ENCODE data around the gene SLC13A5.
"Not testable (repeated sequence)": the region's sequence is repeated elsewhere in the genome, so short reads cannot be mapped to it uniquely, and the experiment has no call there.

The SLC13A5 gene

DNA sequence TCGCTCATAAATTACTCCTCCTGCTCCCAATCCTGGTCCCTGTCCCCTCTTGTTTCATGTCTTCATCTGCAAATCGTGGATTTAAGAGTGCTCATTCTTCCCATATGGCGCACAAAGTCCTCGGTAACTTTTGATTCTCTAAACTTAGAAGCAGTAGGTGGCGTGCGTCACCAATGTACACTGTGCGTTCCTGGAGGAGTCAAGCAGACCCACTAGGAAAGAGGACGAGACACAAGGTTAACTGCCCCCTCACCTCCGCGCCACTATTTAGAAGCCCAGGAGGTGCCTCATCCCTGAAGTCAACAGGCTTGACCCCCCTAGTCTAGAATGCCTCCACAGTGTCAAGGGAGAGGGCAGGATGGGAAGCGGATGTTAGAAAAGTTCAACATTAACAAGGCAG lies 2.9 kb downstream of the SLC13A5 start:
- DNase-seq = no peak

DNA sequence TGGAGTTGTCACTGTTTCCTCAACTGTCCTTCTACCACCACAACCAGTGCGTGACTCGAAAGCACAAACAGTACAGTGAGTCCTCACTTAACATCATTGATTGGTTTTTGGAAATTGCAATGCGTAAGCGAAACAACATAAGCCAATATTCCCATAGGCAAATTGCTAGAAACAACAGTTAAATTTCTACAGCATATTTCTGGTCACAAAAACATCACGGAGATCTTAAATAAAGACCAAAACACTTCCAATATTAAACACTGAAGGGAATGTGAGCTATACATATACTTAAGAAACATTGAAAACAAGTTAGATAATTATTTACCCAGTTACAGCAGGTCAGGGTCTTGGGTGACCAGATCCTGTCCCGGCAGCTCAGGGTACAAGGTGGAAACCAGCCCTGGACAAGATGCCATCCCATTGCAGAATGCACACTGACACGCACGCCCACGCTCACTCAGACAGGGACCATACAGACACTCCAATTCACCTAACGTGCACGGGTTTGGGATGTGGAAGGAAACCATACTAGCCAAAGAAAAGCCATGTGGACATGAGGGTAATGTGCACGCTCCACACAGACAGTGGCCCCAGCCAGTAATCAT lies 4.7 kb downstream of the SLC13A5 start:
- no peak for DNase-seq

DNA sequence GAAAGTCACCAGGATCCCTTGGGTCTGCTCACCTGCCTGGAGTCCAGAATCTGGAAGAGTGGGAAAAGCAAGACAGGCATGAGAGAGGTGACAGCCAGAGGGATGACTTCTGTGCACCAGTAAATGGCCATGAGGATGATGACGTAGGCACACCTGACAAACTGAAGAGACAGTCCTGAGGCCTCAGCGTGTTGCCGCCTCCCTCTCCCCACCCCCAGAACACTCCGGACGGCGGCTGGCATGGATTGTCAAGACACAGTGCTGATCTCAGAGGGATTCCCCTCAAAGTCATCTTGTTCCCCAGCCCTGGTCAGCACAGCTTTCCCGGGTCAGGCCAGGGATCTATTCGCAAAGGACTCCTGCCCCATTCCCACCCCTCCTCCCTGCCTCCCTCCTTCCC lies 6.2 kb downstream of the SLC13A5 start:
- no peak for DNase-seq

DNA sequence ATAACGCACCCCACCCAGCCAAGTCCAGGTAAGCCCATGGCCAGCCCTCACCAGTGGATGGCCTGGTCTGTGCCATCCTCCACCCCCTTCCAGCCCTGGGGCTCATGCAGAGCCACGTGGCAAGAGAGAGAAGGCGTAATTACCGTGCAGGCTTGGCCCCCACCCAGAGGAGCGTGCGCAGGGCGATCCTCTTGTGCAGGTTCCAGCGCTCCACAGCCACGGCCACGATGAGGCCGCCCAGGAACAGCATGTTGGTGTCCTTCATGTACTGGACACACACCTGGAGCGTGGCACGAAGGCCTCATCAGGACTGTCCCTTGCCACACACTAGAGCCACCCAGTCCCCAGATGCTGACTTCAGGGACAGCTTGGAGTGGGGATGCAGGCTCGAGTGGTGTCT lies 6.7 kb downstream of the SLC13A5 start:
- DNase-seq = no peak

DNA sequence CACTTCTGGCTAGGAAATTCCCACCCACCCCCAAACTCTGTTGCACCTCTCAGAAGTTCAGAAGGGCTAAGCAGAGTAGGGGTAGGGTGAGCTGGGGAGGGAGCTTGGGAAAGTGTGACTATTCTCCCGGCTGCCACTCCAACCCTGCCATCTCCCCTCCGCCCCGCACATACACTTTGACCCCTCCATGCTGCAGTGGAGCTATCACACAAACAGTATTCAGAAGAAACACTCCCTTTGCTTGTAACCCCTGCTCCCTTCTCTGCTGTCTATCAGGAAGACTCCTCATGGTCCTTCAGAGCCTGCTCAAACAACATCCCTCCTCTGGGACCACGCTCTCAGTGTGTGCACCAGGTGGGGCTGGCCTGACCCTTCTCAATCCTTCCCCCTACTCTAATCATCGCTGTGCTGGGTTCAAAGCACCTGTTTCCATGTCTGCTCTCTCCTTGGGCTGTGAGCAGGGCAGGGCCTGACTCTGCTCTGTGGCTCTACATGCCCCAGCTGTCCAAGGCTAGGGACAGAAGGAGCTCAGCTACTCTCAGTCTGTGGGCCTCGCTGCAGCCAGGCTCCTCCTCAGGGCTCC lies 8.6 kb downstream of the SLC13A5 start:
- DNase-seq = no peak

DNA sequence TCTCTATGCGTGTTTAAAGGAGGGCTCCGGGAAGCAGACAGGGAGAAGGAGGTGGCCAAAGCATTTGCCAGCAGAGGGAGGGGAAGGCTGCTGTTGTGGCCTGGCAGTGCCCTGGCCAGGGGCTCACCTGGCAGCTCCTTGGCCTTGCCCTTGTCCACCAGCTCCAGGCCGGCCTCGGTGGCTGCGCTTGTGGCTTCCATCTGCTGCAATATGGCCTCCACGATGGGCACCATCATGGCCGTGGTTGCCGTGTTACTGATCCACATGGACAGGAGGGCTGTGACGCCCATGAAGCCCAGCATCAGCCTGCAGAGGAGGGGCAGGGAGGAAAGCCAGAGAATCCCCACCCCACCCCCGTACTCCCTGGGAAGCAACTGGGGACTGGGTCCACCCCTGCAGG lies 9.4 kb downstream of the SLC13A5 start:
- no peak for DNase-seq

DNA sequence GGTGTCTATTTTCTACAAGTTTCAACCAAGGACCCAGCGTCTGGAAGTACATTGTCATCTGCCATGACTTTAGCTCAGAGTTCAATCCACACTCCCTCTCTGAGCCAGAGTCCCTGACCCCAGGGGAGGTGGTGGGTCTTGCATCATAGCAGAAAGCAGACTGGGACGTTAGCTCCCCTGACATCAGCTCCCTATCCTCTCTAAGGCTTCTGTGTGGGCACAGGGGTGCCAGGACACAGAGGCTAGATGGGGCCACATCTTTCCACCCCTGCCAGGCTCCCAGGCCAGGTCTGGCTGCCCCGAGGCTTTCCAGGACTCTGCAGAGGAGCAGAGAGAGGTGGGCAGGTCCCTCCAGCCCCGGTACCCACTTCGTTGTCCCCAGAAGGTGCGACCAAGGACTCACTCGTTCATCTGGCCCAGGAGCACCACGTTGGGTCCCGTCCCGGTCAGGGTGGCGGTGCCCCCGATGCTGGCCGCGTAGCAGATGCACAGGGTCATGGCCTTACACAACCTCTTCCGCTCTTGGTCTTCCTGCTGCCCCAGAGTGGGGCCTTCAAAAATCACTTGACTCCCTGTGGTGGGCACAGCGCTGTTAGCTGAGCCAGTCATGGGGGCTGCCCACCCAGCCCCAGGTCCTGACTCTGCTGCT lies 10.5 kb downstream of the SLC13A5 start:
- no peak for DNase-seq

DNA sequence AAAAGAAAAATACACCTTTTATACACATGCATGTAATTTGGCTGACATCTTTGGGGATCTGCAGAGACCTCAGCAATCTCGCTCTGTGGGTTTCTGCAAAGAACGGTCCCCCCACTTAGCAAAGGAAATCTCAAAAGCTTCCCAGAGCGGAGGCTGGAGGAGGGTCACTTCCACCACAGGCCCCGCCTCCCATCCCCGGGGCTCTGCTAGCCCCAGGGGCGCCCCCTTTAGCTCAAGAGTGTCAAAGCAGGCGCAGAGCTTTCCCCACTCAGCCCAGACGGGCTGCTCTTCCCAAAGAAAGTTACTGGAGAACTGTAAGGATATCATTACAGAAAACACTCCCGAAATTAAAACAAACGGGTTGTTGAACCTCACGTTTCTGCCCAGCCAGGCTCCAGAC lies 11.4 kb downstream of the SLC13A5 start:
- no peak for DNase-seq

DNA sequence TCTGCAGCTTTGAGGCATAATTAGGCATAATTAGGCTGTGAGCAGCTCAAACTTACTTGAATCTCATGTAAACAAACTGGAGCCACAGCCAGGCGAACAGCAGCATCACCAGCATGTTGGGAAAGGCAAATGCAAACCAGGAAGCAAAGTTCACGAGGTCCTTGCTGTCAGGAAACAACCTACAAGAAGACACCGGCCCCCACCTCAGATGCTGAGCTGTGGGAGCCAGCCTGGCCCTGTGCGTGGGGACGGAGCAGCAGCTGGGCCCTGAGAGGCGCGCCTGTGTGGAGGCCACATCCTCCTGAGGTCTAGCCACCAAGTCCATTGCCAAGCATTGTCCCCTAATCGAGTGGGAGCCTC lies 12.2 kb downstream of the SLC13A5 start:
- no peak for DNase-seq

DNA sequence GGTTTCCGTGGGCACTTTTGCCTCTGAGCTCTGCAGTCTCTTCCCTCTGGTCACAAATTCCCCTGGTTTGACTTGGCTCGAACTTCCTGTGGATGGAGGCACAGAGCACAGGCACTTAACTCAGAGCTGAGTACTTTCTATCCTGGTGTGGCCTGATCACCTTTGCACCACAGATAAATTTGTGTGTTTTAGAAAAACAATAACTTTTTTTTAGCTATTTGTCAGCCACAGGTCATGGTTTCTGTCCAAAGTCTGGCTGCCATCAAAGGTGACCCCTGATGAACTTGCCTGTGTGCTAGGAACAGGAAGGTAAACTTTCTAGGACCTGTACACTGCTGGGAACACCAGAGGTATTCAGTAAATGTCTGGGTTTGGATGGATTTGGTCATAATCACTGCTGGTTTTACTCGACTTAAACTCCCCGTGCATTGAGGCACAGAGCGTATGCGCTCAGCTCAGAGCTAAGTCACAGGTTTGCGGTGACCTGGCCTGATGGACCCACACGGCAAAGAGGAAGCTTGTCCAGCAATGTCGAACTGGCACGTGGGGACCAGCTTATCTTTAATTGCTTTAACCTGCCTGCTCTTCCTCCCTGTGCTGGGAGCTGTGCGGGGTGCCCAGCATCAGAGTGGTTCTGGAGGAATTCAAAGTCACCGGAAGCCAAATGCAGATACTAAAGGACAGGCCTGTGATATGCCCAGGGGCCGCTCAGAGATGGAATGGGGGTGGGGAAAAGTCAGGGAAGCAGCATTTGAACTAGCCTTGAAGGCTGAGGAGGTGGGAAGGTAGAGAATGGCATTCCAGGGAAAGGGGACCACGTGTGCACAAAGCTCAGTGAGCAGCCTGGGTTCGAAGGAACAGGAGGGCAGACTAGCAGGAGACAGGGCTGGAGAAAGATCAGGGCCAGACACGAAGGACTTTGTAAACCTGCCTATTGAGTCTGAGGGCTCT lies 12.9 kb downstream of the SLC13A5 start:
- no peak for DNase-seq

DNA sequence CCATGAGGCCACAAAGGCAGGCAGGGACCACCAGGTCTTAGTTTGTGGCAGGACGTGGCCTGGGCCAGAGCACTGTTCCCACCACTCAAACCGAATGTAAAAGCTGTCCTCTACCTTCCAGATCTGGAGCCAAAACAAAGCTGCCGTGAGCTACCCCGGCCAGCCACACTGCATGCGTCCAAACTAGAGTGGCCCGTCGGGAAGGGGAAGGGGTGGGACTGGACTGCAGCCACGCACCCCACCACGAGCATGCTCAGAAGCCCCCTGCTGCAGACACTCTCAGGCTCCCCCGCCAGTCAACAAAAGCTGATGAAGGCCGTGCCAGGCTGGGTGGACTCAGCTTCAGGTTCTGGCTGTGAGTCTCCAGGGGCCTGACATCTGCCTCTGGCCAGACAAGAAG lies 15.2 kb downstream of the SLC13A5 start:
- no peak for DNase-seq

DNA sequence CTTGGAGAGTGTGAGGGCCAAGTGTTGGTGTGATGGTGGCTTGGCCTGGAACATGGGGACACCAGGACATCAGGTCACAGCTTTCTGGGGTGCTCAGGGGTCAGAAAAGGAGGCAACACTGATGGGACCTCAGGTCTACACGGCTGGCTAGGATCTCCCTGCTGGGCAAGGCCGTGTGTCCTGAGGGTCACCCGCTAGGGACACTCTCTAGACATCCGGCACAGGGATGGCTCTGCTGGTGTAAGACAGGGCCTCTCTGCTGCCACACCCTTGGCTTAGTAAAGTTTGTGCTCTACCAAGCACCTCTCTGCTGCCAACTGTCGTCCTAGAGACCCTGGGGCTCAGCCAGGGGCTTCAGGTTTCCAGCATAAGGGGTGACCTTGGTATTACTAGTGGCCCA lies 16.3 kb downstream of the SLC13A5 start:
- no peak for DNase-seq

DNA sequence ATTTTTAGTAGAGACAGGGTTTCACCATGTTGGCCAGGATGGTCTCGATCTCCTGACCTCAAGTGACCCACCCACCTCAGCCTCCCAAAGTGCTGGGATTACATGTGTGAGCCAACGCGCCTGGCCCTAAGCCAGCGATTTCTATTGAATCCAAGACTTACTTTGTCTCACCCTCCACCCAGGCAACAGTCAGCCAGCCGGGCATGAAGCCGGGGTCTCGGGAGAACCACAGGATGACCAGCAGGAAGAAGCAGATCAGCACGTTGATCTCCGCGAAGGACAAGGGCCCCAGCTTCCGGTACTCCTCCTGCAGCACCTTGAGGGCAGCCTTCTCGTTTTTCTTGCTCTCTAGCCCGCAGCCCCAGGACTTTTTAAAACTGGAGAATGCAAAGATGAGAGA lies 17.6 kb downstream of the SLC13A5 start:
- DNase-seq = no peak

DNA sequence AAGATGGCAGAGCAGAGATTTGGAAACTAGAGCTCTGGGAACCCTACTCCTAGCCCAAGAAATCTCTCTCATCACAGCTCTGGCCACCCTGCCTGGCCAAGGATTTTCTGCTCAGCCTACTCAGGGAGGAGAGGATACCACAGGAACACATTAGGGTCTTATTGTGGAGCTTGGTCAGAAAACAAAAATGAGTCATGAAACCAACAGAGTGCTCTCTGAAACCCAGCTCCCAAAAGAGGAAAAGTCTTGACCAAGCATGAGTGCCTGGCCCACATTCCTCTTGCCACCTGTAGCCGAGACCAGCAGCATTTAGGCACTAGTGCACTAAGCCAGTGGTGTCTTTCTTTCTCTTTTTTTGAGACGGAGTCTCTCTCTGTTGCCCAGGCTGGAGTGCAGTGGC lies 18.1 kb downstream of the SLC13A5 start:
- DNase-seq = no peak

DNA sequence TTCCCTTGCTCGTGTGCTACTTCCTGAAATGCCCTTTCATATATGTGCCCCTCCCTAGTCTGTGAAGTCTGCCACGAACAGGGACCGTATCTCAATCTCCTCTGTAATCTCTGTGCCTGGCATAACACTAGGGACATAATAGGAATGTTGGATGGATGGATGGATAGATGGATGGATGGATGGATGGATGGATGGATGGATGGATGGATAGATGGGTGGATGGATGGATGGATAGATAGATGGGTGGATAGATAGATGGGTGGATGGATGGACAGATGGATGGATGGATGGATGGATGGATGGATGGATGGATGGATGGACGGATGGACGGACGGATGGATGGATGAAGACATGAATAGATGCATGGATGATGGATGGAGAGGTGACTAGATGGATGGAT lies 21.2 kb downstream of the SLC13A5 start:
- DNase-seq = not testable (repeated sequence)

DNA sequence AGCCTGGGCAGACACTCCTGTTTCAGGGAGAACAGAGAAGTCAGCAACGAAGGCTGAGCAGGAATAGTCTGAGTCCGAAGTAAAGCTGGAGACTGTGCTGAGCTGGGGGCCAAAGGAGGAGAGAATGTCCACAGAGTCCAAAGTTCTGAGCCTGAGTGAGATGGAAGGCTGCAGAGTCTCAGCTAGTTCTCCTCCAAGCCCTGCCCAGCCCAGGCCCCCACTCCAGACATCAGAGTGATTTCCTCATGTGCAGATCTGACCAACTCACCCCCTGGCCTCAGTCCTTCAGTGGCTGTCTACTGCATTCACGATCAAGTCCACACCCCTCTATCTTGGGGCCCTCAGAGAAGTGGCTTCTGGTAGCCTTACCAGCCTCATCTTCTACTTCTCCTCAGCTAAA lies 21.6 kb downstream of the SLC13A5 start:
- no peak for DNase-seq

DNA sequence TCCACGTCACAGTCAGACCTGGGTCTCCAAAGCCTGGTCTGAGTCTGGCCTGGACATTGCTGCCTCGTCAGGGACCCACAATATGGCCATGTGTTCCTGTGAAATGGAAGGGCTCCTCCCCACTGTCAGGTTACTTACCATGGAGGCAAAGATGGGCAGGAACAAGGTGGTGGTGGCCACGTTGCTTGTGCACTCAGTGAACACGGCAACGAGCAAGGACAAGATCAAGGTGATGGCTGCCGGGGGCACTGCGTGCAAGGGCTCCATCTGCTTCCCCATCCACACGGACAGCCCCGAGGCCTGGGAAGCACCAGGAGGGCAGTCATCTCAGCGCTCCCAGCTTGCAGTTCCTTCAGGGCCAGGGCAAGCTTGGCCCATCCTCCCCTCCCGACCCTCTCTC lies 22.5 kb downstream of the SLC13A5 start:
- DNase-seq = no peak

DNA sequence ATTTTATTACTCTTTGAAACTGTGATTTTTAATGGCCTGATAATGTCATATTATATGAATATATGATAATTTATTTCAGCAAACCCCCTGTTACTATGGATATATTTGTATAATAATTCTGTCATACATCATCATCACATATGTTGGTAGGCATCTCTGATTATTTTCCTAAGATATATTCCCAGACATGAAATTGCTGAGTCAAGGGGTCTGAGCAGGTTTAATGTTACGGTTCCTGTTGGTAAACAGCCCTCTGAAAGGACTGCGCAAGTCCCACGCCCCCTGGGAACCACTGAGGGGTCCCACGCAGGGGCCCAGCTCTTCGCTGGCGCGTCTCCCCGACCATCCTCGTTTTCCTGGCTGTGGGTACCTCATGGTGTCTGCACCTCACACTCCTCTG lies 24.2 kb downstream of the SLC13A5 start:
- DNase-seq = no peak

DNA sequence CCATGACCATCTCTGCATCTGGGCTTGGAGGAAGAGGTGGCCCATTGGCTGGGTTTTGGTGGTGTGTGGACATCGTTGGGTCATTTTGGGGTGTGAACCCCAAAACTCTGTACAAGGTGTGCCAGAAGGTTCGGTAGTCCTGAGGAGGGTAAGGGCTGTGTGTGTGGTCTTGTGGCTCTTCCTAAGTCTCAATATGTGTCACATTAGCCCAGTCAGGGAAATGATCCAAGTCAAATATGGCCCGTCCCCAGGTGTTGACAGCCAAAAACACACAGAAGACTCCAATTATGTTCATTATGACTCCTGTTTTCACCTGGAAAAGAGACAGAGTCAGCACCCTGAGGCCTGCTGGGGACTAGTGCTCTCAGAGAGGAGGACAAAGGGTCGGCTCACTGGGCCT lies 27.1 kb downstream of the SLC13A5 start:
- DNase-seq = no peak

DNA sequence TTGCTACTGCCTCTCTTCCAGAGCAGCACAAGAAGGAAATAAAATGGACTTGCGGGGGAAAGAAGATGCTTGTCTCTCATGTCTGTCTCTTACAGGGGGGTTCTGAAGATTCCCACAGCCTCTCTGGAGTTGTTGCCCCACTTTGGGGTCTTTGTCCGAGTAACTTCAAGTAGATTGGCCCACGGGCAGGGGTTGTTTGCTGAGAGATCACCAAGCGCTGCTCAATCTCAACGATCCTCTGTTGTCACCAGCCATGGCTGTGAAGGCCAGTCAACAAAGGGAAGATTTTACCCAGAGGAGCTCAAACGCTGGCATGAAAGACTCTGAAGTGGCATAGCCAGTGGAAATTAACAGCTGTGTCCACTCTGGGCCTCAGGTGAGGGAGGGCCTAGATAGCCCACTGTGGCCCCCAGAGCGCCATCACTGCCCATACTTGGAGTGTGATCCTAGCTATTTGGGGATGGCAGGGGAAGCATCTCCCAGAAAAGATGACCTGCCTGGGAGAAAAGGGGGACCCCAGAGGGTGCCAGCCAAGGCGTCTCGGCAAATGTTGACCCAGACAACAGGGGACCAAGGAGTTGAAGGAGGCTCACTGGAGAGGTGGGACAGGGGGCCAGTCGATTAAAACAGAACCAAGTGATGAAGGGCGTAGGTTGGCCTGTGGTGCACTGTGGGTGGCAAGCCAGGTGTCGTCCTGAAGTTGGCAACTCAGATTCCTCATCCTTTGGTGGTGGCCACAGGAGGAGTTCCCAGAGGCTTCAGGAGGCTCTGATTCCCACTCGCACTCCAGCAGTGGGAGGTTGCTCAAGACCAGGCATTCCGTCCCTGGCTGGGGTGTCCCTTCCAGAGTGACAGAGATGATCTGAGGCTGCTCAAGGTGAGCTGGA lies 28.0 kb downstream of the SLC13A5 start:
- no peak for DNase-seq

DNA sequence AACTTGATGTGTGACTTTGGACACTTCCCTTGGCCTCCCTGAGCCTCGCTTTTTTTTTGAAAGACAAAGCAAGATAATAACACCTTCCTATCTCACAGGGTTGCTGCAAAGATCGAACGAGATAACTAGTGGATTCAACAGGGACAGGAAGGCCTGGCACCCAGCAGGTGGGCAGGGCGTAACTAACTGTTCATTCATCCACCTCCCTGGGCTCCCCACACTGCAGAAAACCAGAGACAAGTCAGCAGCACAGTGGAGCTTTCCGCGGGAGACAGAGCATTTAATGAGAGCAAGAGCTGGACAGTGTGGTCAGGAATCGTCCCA lies 28.7 kb downstream of the SLC13A5 start:
- DNase-seq = no peak

DNA sequence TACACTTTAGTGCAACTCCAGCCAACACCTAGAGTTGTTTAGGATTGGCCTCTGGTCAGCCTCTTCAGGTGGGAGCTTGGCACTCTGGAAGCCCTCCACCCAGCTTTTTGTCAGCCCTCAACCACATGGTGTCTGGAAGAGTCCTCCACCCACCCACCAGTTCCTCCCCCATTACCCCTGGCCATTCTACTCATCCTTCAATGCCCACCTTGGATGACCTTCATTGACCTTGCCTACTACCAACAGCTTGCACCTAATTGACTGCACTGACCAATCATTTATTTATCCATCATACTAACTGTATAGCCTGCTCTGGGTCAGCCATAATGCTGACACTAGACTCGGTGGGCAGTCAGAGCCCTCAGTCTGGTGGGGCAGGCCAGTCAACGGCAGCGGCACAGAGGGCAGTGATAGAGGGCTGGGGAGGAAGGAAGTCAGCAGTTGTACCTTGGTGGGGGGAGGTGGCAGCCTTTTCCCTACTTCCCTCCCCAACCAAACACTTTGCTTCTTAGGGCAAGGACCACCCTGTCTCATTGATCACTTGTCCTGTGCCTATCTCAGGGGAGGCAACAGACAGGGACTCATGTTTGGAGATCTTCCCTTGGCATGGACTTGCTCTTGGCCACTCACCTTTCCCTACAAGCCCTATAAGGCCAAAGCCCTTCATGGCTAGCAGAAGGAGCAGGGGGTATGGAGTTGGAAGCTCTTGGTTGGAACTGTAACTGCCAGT lies 29.3 kb downstream of the SLC13A5 start:
- no peak for DNase-seq
